Dermis blood vessel endothelial cell (primary cell): ENCODE results near the gene EFHC1. TPM values are rescaled to one million over a fixed set of nuclear protein-coding genes. Genes with fewer than 3 reads are reported as not detected.
"Not testable (repeated sequence)": the region's sequence is repeated elsewhere in the genome, so short reads cannot be mapped to it uniquely, and the experiment has no call there.

Experiments used
- DNase-seq: peaks from one replicate; pipeline ENCODE4 v3.0.0; 2010
- total RNA-seq: library from RNA; depleted of rRNA; stranded (reverse); fragments of >200 nt; gene quantifications from 2 replicates; pipeline ENCODE4 v1.2.3, GENCODE V29; 2014

EFHC1 gene
- total RNA-seq, 1 donor from 2014 or later, result 9.9 TPM

DNA sequence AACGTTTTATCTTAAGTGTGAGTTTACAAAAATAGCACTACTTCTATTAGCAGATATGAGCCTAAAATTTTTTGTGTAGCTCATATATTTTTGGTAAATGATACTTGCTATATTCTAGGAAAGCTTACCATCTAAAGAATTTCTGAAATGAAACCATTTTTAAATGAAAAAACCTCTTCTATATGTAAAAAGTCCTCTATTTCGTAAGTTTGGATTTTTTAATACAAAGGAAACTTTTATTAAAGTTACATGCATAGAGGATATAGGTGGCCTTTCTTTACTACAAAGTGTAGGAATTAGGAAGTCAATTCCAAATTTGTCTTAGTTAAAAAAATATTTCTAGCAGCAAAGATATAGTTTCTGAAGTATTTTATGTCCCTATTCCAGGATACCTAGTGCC lies 18.8 kb downstream of the EFHC1 start:
- DNase-seq, result no peak

DNA sequence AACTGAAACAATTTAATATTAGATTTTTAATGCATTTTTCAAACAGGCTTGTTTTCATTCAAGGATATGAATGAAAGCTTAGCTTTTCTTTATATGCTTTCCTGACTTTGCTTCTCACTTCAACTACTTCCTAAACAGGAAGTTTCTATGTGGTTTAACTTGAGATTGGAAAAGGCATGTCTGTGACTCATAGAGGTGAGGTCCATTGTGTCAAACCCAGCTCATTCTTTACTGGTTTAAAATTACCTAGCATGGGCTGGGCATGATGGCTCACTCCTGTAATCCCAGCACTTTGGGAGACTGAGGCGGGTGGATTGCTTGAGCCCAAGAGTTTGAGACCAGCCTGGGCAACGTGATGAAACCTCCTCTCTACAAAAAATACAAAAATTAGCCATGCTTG lies 34.4 kb downstream of the EFHC1 start:
- peak; percentile 68 for DNase-seq

- DNase-seq, result no peak
These were observed 37.0 kb downstream of the EFHC1 start for GRCh38 chr6:52457096-52457495.

- not testable (repeated sequence) for DNase-seq
These were observed 41.1 kb downstream of the EFHC1 start for GRCh38 chr6:52461194-52461593.

DNA sequence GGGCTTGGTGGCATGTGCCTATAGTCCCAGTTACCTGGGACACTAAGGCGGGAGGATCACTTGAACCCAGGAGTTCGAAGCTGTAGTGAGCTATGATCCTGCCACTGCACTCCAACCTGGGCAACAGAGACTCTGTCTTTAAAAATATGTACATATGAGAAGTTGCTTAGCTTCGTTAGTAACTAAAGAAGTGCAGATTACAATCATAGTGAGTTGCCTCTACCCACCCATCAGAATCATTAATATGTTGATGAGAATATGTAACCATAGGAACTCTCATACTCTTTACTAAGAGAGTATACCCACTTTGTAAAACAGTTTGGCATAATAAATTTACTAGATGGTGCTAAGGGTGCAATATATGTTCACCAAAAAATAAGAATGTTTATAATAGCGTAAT lies 54.0 kb downstream of the EFHC1 start:
- DNase-seq, result no peak

- no peak for DNase-seq
These were observed 55.2 kb downstream of the EFHC1 start for GRCh38 chr6:52475307-52475706.

GRCh38 chr6:52482903-52483670 lies 62.9 kb downstream of the EFHC1 start:
- DNase-seq, result peak; percentile 42

GRCh38 chr6:52483671-52484003 lies 63.5 kb downstream of the EFHC1 start:
- no peak for DNase-seq

- peak; percentile 88 for DNase-seq
These were observed 69.7 kb downstream of the EFHC1 start for GRCh38 chr6:52489881-52490280.

GRCh38 chr6:52491203-52492069 lies 71.3 kb downstream of the EFHC1 start:
- peak; percentile 74 for DNase-seq

DNA sequence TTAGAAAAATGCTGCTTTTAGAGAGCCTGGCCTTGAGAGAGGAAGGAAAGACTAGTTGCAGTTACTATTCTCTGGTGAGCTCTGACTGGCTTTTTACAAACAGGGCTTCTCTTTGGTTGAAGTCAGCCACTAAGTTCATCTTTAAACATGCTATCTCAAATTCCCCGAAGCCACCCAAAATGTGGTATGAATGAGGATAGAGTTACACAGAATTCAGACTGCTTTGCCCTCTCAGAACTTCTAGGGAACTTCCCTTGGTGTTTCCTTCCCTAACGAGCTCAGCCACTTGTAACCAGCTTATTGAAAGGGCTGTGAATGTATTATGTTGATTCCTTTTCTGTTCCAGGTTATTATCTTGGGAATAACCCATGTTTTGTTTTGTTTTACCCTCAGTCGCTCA lies 73.5 kb downstream of the EFHC1 start:
- no peak for DNase-seq

DNA sequence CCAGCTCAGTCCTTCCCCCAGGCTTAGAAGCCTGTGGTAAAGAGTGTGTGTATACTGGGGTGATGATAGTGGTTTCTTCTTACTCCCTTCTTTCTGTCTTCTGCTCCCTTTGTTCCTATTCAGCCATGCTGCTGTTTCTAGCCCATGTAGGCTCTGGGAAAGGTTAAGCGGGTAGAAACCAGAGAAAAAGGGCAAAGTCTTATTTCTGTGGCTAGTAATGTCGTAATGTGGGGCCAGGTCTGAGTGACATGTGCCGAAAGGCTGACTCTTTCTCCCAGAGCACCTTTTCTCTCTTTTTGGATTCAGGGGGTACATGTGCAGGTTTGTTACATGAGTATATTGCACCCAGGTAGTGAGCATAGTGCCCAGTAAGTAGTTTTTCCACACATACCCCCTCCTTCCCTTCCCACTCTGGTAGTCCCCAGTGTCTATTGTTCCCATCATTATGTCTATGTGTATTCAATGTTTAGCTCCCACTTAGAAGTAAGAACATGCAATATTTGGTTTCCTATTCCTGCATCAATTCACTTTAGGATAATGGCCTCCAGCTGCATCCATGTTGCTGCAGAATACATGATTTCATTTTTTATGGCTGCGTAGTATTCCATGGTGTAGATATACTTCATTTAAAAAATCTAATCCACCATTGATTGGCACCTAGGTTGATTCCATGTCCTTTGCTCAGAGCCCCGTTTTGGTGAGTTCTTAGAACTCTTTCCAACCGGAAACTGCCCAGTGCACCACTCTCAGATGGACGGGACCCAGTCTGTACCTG lies 74.3 kb downstream of the EFHC1 start:
- DNase-seq, result no peak

- no peak for DNase-seq
These were observed 75.8 kb downstream of the EFHC1 start for GRCh38 chr6:52495922-52496321.

DNA sequence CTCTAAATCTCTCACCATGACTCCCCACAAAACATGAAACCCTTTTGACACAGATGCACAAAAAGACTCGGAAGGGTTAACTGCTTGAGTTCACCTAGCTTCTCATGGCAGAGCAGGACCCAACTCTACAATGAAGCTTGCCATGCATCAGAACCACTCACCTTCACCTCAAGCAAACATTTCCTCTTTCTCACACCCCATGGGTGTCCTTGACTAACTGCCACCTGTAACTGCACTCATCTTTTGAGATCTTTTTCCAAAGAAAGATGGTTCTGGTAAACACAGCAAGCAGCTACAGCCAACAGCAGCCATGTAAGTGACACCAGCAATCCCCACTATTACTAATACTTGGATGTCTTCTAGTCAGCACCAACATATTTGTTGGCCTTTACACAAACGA lies 76.5 kb downstream of the EFHC1 start:
- DNase-seq, result no peak

- DNase-seq, result peak; percentile 77
These were observed 77.7 kb downstream of the EFHC1 start for GRCh38 chr6:52497652-52498408.

DNA sequence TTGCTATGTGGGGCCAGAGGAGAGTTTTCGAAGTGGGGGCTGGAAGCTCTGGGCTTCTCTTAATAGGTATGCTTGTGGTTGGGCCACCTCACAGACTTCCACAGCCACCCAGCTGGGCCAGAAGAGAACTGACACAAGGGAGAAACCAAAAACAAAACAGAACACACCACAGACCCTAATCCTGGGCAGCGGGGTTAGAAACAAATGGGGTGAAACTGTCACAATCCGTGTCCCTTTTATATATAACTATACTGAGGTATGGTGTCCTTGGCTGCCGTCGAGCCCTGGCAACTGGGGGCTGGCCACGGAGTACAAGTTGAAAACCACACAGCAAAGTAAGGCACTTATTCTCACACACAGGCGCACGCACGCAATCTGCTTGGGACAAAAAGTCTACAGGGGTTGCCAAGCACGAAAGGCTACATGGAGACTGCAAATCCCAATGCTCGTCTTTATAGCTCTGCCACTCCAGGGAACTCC lies 78.4 kb downstream of the EFHC1 start:
- DNase-seq, result no peak

GRCh38 chr6:52499026-52499425 lies 78.9 kb downstream of the EFHC1 start:
- peak; percentile 46 for DNase-seq

- DNase-seq, result no peak
These were observed 79.6 kb downstream of the EFHC1 start for GRCh38 chr6:52499681-52500236.

DNA sequence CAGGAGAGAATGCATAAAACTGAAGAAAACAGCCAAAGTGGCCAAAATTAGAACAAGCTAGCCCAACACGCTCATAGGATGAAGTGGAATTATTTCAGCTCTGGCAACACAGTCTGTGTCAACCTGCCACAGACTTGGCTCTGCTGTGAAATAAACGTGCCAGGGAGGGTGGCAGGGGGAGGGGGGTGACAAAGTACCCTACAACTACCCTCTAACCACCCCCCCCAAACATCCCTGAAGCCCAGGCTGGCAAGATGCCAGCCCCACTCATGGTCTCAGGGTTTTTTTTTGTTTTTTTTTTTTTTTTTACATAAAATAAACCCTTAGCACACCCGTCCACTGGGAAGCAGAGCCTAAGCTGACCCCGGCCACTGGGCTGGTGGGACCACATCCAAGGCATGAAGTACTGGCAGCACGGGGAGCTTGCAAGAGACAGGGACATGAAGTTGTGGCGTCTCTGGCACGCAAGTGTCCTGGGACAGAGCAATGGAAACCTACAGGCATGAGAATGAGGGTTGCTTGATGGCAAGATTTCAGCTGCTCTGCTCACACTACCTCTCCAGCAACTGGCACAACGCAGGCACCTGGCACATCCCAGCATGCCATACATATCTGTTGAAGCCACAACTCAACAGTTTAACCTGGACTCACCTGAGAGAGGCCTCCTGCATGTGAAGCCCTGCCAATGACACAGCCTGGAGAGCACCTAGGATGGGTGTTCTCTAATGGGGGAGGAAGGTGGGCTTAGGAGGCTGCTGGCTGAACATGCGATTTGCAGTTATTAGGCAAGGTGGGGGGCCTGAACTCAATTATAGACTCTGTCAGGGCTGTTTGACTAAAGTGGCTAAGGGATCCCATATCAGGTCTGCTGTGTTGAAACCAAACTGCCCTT lies 80.3 kb downstream of the EFHC1 start:
- DNase-seq, result no peak

GRCh38 chr6:52502306-52503029 lies 82.3 kb downstream of the EFHC1 start:
- no peak for DNase-seq
